ENCODE data around the gene FBLN1. TPM values are rescaled to one million over a fixed set of nuclear protein-coding genes. Genes with fewer than 3 reads are reported as not detected.
"Not testable (repeated sequence)": the region's sequence is repeated elsewhere in the genome, so short reads cannot be mapped to it uniquely, and the experiment has no call there.

The FBLN1 gene
- total RNA-seq, 2 donors from 2014 or later: 0.39 to 0.57 TPM

- no peak for DNase-seq (ENCODE audit: low spot score in 2 of 2)
- Mint-ChIP-seq H3K9me3 (no peaks in the 10 kb centered on the region), H3K36me3 (no peaks in the 10 kb centered on the region), H3K27ac (no peak overlapping the region)
- no peak for ATAC-seq
Observed at GRCh38 chr22:45546333-45547015, 43.8 kb downstream of the FBLN1 start.

- Mint-ChIP-seq H3K36me3 (no peaks in the 10 kb centered on the region), H3K9me3 (no peaks in the 10 kb centered on the region), H3K27ac (no peak overlapping the region)
- no peak for ATAC-seq
- DNase-seq (ENCODE audit: low spot score in 2 of 2): no peak
Observed at GRCh38 chr22:45547016-45547345, 44.3 kb downstream of the FBLN1 start.

GRCh38 chr22:45547731-45548130, 45.0 kb downstream of the FBLN1 start:
- no peaks in the 10 kb centered on the region for H3K9me3 Mint-ChIP-seq
- no peak for DNase-seq (ENCODE audit: low spot score in 2 of 2)
- H3K27ac Mint-ChIP-seq: no peak overlapping the region
- no peaks in the 10 kb centered on the region for H3K36me3 Mint-ChIP-seq
- ATAC-seq: no peak

GRCh38 chr22:45548247-45548840, 45.7 kb downstream of the FBLN1 start:
- no peaks in the 10 kb centered on the region for H3K9me3 Mint-ChIP-seq
- no peaks in the 10 kb centered on the region for H3K36me3 Mint-ChIP-seq
- DNase-seq (ENCODE audit: low spot score in 2 of 2) (no peak), ATAC-seq (no peak)
- no peak overlapping the region for H3K27ac Mint-ChIP-seq

GRCh38 chr22:45548991-45549761, 46.5 kb downstream of the FBLN1 start:
- ATAC-seq (no peak), DNase-seq (ENCODE audit: low spot score in 2 of 2) (no peak)
- Mint-ChIP-seq H3K36me3 (no peaks in the 10 kb centered on the region), H3K9me3 (no peaks in the 10 kb centered on the region), H3K27ac (no peak overlapping the region)

GRCh38 chr22:45549762-45550378, 47.2 kb downstream of the FBLN1 start:
- H3K36me3 Mint-ChIP-seq: no peaks in the 10 kb centered on the region
- no peak for ATAC-seq
- no peak for DNase-seq (ENCODE audit: low spot score in 2 of 2)
- H3K9me3 Mint-ChIP-seq: no peaks in the 10 kb centered on the region
- no peak overlapping the region for H3K27ac Mint-ChIP-seq

- ATAC-seq: no peak
- no peak overlapping the region for H3K27ac Mint-ChIP-seq
- DNase-seq (ENCODE audit: low spot score in 2 of 2): no peak
- H3K36me3 Mint-ChIP-seq: no peaks in the 10 kb centered on the region
- no peaks in the 10 kb centered on the region for H3K9me3 Mint-ChIP-seq
Observed at GRCh38 chr22:45550416-45550815, 47.7 kb downstream of the FBLN1 start.

GRCh38 chr22:45550891-45551290, 48.2 kb downstream of the FBLN1 start:
- ATAC-seq: no peak
- H3K27ac Mint-ChIP-seq: no peak overlapping the region
- no peak for DNase-seq (ENCODE audit: low spot score in 2 of 2)
- no peaks in the 10 kb centered on the region for H3K36me3 Mint-ChIP-seq
- no peaks in the 10 kb centered on the region for H3K9me3 Mint-ChIP-seq

GRCh38 chr22:45551310-45552016, 48.8 kb downstream of the FBLN1 start:
- no peaks in the 10 kb centered on the region for H3K9me3 Mint-ChIP-seq
- DNase-seq (ENCODE audit: low spot score in 2 of 2) (no peak), ATAC-seq (no peak)
- H3K27ac Mint-ChIP-seq: no peak overlapping the region
- no peaks in the 10 kb centered on the region for H3K36me3 Mint-ChIP-seq

- H3K36me3 Mint-ChIP-seq: no peaks in the 10 kb centered on the region
- DNase-seq (ENCODE audit: low spot score in 2 of 2) (no peak), ATAC-seq (no peak)
- H3K27ac Mint-ChIP-seq: no peak overlapping the region
- H3K9me3 Mint-ChIP-seq: no peaks in the 10 kb centered on the region
Observed at GRCh38 chr22:45552017-45552411, 49.3 kb downstream of the FBLN1 start.

- no peak overlapping the region for H3K27ac Mint-ChIP-seq
- H3K9me3 Mint-ChIP-seq: no peaks in the 10 kb centered on the region
- DNase-seq (ENCODE audit: low spot score in 2 of 2) (no peak), ATAC-seq (no peak)
- H3K36me3 Mint-ChIP-seq: no peaks in the 10 kb centered on the region
Observed at GRCh38 chr22:45552580-45553350, 50.1 kb downstream of the FBLN1 start.

- Mint-ChIP-seq H3K27ac (no peak overlapping the region), H3K9me3 (no peaks in the 10 kb centered on the region), H3K36me3 (no peaks in the 10 kb centered on the region)
- ATAC-seq: peak; percentile 50 to 63
- DNase-seq (ENCODE audit: low spot score in 2 of 2): peak in 1 of 2 donors; percentile 73
Observed at GRCh38 chr22:45553351-45554039, 50.8 kb downstream of the FBLN1 start.

GRCh38 chr22:45554040-45554406, 51.3 kb downstream of the FBLN1 start:
- Mint-ChIP-seq H3K27ac (no peak overlapping the region), H3K36me3 (no peaks in the 10 kb centered on the region), H3K9me3 (no peaks in the 10 kb centered on the region)
- ATAC-seq (peak in 1 of 2 donors; percentile 30), DNase-seq (ENCODE audit: low spot score in 2 of 2) (no peak)

- no peak overlapping the region for H3K27ac Mint-ChIP-seq
- no peak for ATAC-seq
- H3K36me3 Mint-ChIP-seq: peaks cover 5 to 6% of the 10 kb centered on the region in 2 donors
- H3K9me3 Mint-ChIP-seq: peaks cover under 1 to 4% of the 10 kb centered on the region in 2 donors
- no peak for DNase-seq (ENCODE audit: low spot score in 2 of 2)
Observed at GRCh38 chr22:45554861-45555260, 52.2 kb downstream of the FBLN1 start.

GRCh38 chr22:45557926-45558325, 55.2 kb downstream of the FBLN1 start:
- peaks cover 13% of the 10 kb centered on the region in 2 donors for H3K36me3 Mint-ChIP-seq
- not testable (repeated sequence) for DNase-seq (ENCODE audit: low spot score in 2 of 2); H3K27ac Mint-ChIP-seq; ATAC-seq
- peaks cover 9 to 18% of the 10 kb centered on the region in 2 donors for H3K9me3 Mint-ChIP-seq

GRCh38 chr22:45560092-45560491, 57.4 kb downstream of the FBLN1 start:
- not testable (repeated sequence) for ATAC-seq; H3K27ac Mint-ChIP-seq; DNase-seq (ENCODE audit: low spot score in 2 of 2)
- Mint-ChIP-seq H3K36me3 (peaks cover 13% of the 10 kb centered on the region in 2 donors), H3K9me3 (peaks cover 9 to 18% of the 10 kb centered on the region in 2 donors)
